CD4-positive, alpha-beta T cell treated with Interferon alpha-2 for 1 hour (primary cell): ENCODE results near the gene KLHL10.
"Not testable (repeated sequence)": the region's sequence is repeated elsewhere in the genome, so short reads cannot be mapped to it uniquely, and the experiment has no call there.

Source experiments
- DNase-seq, 2 donors: peaks; one replicate each; pipeline ENCODE4 v3.0.0-alpha.2; 2020 to 2022

The KLHL10 gene

DNA sequence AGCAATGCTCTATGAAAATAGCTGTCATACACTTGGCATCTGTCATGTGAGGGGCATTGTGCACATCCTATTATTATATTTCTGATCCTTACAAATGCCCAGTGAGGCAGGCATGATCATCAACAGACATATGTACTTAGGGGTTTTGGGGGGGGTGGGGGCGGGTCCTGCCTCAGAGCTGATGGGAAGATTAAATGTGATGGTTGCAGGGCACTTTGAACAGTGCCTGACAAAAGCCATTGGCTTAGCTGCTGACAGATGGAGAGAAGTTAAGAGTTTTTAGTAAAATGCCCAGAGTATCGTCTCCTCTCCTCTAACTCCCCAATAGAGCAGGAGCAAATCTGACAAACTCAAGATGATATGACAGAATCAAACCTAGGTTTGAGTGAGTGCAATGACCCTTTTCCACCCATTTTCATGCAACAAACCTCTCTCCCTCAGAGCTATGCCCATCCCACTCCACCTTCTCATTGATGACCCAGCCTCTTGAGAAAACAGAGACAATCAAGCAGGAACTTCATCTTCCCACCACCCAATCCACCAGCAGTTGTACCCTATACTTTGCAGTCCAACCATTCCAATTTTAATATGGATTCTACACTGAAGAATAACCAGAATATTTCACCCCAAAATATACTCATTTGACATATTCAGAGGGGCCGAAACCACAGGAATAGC lies 22.8 kb downstream of the KLHL10 start:
- no peak for DNase-seq

DNA sequence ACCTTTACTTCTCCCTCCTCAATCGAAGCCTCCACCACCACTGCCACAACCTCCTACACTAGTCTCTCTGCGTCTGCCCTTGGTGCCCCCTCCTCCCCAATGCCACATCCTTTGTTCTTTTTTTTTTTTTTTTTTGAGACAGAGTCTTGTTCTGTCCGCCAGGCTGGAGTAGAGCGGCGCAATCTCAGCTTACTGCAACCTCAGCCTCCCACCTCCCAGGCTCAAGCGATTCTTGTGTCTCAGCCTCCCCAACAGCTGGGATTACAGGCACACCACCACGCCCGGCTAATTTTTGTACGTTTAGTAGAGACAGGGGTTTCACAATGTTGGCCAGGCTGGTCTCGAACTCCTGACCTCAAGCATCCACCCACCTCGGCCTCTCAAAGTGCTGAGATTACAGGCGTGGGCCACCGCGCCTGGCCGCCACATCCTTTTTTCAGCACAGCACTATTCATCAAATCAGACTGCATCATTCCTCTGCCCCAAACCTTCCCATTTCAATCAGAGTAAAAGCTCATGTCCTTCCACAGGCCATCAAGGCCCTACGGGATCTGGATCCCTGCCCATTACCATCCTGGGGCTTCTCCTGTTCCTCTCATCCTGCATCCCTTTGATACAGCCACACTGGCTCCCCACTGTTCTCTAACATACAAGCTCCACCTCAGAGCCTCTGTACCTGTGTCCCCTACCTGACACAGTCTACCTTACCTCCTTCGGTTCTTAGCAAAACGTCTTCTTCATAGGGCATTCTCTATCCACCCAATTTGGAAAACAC lies 25.6 kb downstream of the KLHL10 start:
- peak in 1 of 2 donors; percentile 25 for DNase-seq

DNA sequence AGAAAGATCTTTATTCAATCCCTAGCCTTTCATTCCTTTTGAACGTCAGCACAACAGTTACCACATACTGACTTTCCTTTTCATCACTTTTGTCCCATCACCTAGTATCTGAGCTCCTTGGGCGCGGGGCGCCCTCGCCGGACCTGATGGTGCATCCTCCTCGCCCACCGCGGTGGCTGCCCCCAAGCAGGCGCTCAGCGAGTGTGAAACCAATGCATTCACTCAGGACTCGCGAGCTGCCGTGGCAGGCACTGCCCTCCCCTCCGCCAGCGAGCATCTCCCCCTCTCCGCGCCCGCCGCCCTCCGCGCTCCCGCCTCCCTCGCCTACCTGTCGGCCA lies 26.8 kb downstream of the KLHL10 start:
- DNase-seq = no peak

DNA sequence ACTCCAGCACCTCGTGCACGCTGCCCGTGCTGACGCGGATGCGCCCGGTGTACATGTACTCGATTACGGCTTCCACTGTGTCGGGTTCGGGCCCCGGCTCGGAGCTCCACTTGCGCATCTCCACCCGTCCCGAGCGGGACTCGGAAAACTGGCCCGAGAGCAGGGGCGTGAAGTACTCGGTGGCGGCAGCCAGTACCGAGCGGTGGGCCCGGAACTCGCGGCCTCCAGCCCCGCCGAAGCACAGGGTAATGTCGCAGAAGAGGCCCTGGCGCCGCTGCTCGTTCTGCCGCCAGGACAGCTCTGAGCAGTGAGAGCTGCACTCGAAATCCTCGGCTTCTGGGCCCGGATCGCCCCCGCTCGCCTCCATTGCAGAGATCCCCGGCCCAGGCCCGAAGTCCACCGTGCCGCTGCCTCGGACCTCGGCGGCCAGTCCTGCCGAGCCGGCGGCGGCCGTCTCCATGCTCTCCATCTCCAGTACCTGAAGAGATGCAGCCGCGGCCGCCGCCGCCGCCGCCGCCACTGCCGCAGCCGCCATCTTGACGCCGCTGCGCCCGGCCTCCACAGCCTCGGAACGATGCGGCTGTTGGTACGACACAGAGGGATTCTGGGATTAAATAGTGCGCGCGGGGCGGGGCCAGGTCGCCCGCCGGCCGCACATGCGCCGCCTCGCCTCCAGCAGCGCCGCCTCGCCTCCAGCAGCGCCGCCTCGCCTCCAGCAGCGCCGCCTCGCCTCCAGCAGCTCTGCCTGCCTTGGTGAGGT lies 27.4 kb downstream of the KLHL10 start, which contains the start of gene KLHL11:
Gene KLHL11 (minus strand): TSS at position 588 of the 760 bp plus-strand sequence. CDS start 53 bp downstream, at position 535.
- DNase-seq = peak; percentile 85 to 89

DNA sequence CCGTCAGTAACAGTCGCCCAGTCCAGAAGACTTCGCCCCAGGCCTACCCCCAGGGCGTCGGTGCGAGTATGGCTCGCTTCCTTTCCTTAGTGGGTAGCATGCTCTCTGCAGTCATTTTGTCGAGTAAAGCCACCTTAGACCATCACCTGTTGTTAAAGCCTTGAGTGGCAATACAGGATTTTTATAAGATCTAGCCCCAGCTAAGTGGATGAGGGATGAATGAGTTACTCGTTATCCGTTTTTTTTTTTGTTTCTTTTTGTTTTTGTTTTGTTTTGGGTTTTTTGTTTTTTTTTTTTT lies 27.9 kb downstream of the KLHL10 start:
- no peak for DNase-seq

DNA sequence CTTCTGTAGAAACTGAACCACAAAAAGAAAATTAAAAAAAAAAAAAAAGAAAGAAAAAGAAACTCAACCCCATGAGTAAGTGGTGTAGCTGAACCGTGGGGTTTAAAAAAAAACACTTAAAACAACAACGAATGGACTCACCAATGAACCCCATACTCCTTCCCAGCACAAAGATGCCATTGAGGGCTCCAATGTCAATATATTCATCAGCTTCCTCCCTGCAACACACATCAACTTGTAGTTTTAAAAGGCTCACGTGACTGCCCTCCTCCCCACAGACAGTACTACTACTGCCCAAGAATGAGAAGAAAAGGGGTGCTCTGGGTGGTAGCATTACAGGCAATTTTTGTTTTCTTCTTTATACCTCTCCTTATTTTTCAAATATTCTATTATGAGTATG lies 30.9 kb downstream of the KLHL10 start:
- DNase-seq = no peak

DNA sequence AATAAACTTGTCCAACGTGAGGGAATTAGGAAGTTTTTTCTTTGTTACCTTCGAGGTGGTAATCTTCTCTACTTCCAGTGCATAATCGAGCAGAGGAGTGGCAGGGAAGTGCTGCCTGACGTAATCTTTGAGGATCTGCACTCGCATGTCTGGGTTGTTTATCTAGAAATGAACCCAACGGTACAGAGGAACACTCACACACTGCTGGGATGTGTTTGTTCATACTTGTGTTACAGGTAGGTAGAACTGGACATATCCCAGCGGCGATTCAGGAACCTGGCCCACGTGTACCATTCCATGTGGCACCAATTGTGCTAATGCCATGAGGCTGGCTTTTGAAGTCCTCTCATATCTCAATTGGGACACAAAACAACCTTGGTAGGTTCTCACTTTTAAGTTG lies 31.8 kb downstream of the KLHL10 start:
- no peak for DNase-seq

DNA sequence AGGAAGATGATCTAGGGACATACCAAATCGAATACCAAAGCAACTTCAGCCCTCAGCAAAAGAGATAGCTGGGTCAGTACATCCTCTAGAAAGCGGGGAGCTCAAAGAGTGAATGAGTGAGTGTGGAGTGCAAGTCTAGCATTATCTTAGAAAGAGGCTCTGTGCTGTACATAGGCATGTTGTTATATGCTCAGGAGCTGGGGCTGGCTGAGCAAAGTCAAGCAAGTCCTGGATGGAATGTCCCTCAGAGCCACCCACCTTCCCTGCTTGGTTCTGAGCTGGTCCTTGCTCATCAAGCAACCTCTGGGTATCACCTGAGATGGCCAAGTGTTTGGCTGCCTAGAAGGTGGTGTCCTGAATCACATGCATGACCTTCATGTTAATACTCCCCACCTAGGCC lies 32.5 kb downstream of the KLHL10 start:
- DNase-seq = no peak

DNA sequence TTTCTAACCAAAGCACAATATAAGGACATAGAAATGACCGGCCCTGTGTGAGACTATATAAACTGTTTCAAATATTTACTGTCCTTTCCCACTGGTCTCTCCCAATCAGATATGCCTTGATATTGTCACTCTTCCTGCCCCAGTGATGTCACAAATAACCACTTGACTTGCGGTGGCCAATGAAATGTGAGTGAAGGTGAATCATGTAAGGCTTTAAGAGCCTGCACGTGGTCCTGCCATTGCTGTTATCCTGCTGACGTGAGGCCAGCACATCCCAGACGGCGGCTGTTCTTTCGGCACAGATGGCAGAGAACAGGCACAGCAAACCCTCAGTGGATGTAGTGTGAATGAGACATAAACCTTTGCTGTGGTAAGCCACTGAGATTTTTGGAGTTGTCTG lies 33.0 kb downstream of the KLHL10 start:
- no peak for DNase-seq

DNA sequence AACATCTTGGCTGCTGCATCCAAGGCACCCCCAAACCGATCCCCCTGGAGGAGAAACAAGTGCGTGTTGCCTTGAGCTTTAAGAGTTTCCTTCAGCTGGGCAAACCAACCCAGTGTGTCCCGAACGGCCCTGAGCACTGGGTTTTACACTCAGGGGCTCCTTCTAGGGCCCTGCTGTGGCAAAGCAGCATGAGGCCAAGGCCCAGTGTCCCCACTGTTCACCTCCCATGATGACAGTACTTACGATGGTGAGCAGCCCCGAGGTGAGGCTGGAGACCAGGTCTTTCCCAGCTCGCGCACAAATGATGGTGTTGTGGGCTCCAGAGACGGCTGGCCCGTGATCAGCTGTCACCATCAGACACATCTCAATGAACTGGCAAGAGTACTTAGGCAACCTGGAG lies 34.2 kb downstream of the KLHL10 start:
- no peak for DNase-seq

DNA sequence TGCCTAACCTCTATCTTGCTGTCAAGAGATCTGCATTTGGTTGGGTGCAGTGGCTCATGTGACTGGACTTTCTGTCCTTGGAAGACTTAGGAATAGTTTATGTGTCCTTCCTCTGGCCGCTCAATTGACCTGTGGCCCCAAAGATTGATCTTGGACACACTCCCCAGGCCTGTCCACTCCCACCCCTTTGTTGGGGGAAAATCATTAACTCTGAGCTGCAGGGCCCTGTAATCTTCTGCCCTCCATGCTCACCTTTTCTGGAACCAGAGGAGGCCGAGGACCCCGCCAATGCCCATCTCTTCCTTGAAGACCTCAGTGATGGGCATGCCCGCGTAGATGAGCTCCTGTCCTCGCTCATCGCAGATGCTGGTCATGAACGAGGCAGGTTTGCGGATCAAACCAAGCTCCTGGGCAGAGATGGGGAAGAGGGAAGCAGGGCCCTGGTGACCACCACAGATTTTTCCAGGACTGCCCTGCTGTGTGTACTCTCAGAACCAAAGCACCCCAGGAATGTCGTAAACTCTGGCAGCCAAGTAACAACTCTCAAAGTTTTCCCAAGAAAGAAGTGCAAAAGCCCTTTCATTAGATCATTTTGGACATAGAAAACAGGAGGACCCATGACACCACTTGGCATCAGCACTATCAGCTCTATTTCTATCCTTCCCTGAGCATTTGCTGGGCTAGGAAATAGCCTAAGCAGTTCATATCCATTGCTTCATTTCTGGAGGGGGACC lies 36.1 kb downstream of the KLHL10 start:
- DNase-seq = no peak

DNA sequence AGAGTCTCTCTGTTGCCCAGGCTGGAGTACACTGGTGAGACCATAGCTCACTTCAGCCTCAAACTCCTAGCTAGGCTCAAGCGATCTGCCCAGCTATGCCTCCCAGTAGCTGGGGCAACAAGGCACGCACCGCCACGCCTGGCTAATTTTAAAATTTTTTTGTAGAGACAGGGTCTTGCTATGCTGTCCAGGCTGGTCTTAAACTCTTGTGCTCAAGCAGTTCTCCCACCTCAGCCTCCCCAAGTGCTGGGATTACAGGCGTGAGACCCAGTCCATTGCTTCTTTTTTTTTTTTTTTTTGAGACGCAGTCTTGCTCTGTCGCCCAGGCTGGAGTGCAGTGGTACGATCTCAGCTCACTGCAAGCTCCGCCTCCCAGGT lies 36.7 kb downstream of the KLHL10 start:
- DNase-seq = not testable (repeated sequence)

DNA sequence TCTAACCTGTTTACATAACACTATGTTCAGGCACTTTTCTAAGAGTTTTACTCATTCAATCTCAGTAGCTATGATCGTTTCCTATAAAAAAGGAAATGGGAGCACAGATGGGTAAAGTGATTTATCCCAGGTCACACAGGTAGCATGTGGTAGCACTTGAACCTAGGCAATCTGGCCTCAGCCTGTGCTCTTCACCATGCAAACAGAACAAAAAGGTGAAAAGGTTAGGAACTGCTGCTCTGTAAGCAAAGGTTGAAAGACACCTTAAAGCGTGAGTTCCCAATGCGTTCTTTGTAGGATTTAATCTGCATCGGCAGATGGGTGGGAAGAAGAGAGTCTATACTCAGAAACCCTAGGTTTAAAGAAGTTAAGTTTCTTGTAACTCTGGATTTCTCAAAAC lies 42.5 kb downstream of the KLHL10 start:
- no peak for DNase-seq

DNA sequence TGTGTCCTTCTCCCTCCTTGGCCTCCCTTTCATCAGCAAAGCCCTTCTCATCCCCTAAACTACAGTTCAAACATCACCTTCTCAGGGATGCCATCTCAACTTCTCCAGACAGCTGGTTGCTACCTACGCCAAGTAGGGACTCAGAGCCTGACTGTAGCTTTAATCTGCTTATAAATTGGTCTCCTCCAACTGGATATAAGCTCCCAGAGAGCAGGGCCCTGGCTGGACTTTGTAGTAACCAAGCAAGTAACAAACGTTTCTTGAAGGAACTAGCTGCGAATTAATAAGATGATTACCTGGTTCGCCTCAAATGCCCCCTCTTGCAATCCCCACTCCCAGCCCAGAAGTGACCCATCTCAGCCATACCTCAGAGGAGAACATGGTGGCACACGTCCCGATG lies 45.1 kb downstream of the KLHL10 start:
- DNase-seq = no peak

DNA sequence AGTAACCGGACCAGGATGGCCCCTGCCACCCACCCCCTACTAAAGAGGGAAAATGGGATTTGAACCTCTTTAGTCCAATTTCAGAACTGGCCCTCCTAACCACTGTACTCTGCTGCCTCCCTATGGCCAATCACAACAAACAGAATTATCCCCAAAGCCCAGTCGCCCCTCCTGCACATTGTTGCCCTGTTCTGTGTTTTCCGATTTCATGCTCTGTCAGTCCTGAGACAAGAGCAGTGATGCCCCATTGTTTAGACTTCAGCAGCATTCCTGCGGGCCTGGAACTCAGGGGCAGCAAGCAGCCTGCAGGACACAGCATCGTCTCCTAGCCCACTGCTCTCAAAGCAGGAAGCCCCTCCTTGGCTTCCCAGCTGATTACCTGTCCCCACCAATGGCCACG lies 48.1 kb downstream of the KLHL10 start:
- no peak for DNase-seq

DNA sequence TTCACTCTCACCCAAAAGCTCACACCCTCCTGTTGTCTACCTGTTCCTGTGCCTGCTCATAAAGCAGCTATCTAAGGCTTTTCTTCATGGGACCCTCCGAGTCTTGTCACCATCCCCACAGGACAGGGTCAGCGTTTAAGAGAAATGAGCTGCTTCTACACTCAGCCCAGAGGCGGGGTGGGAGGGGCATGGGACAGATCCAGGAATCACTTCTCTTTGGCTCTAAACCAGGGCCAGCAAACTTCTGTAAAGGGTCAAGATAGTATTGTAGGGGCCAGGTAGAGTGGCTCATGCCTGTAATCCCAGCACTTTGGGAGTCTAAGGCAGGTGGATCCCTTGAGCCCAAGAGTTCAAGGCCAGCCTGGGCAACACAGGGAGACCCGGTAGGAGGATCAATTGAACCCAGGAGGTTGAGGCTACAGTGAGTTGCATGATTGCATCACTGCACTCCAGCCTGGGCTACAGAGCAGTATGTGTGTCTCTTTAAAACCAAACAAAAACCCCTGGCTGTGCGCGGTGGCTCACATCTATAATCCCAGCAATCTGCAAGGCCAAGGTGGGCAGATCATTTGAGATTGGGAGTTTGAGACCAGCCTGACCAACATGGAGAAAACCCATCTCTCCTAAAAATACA lies 50.8 kb downstream of the KLHL10 start:
- DNase-seq = no peak

DNA sequence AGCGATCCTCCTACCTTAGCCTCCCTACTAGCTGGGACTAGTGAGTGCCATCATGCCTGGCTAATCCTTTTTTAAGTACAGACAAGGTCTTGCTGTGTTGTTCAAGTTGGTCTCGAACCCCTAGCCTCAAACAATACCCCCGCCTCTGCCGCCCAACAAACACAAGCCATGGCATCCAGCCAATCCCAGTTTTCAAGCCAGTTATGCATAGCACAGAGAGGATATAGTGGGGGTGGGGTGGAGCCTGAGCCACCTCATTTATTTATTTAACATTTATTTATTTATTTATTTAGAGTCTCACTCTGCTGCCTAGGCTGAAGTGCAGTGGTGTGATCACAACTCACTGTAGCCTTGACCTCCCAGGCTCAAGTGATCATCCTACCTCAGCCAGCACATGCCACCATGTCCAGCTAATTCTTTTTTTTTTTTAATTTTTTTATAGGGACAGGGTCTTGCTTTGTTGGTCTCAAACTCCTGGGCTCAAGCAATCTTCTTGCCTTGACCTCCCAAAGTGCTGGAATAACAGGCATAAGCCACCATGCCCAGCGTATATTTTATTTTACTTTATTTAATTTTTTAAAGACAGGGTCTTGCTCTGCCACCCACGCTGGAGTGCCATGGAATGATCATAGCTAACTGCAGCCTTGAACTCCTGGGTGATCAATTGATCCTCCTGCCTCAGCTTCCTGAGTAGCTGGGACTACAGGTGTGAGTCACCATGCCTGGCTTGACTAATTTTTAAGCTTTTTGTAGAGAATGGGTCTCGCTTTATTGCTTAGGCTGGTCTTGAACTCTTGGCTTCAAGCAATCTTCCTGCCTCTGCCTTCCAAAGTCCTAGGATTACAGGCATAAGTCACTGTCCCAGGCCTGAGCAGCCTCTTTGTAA lies 53.8 kb downstream of the KLHL10 start:
- DNase-seq = no peak

DNA sequence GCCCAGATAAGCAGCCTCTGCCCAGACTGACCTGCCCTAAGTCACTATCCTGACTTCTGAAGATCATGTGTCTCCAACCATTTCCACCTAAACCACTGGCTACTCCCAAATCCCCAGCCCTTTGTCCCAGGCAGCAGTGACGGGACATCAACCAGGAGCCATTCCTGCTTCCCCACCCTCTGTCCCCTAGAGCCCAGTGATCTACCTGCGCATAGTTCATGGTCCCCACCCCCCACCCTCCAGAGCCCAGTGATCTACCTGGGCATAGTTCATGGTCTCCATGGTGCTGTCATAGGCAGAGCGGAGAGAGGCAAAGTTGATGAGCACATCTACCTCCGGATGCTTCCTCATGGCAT lies 54.4 kb downstream of the KLHL10 start:
- no peak for DNase-seq

DNA sequence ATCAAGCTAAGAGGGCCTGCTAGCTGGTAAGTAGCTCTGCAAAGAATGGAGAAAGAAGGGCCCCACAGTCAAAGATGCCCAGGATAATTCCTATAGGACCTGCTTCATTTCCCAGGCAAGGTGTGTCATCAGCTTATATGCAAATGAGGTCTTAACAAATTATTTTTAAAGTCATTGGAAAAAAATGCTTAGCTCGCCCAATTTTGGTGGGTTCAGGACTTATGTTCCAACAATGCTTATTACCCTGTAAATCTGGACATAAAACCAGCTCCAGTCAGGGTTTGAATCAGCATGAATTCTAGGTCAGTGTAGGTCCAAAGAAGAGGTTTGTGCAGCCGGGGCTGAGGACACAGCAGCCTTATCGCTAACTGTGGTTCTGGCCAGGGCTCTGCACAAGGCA lies 55.8 kb downstream of the KLHL10 start:
- DNase-seq = no peak

DNA sequence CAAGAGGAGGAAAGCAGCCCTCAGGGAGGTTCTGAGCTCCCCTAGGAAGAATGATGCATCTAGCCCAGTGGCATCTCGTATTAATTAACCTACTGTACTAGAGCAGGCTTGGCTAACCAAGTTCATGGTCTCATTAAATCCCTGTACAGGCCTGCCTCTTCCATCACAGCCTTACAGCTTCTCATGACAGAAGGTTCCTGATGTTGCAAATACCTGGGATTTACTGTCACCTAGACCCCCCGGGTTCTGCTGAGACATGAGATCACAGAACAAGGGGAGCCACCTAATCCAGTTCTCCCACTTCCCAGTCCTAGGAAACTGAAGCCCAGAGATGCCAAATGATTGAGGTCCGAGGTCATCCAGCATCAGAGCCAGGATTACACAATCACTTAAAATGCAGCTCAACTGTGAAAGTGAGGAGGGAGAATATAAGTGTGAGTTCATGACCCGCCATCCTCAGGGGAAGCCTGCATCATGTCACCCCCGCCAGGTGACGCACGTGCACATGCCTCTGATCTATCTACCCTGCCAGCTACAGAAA lies 57.2 kb downstream of the KLHL10 start:
- DNase-seq = no peak

DNA sequence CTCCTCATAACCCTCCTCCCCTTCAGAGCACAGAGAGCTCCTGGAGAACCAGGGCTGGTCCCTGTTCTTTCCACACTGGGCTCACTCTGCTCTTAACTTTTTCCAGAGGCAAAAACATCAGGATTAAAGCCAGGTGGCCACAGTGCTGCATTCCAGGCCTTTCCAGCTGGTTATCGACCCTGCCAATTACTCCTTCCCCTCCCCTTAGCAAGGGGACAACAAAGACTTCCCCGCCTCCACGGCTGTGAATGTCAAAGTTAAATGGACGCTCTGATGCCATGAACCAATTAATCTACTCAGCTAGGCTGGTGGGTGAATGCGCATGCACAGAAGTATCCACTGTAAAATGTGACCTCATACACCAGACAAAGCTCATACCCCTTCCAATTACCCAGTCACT lies 58.0 kb downstream of the KLHL10 start:
- no peak for DNase-seq

DNA sequence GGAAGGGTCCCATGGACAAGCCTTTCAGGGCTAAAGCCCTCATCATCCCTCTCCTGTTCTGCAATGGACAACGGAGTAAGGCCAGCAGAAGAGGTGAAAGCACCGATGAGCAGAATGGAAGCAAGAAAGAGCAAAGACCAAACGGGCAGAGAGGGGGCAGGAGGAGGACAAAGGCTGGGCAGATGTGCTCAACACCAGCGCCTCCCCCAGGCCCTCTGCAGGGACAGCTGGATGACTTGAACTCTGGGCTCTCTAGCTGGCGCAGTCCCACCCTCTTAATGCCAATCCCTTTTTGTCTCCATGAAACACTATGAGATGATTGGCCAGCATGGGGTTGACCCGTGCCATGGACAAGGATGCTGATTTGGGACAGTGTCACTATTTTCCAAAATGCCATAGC lies 59.1 kb downstream of the KLHL10 start:
- DNase-seq = no peak
